ENCODE measurements around the gene C9orf78.

DNA sequence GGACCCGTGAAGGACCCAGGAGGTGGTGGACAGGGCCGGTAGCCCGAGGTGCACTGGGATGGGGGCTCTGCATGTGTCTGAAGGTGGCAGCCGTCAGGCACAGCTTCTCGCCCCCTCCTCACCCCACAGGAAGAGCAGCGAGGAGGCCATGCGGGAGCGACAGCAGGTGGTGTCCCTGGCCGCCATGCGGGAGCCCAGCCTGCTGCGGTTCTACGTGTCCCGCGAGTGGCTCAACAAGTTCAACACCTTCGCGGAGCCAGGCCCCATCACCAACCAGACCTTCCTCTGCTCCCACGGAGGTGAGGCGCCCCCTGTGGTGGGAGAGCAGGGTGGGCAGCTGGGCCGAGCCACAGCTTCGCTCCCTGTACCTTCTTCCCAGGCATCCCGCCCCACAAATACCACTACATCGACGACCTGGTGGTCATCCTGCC is 40.1 kb upstream of the C9orf78 start:
- TF ChIP-seq, protein P1, sequence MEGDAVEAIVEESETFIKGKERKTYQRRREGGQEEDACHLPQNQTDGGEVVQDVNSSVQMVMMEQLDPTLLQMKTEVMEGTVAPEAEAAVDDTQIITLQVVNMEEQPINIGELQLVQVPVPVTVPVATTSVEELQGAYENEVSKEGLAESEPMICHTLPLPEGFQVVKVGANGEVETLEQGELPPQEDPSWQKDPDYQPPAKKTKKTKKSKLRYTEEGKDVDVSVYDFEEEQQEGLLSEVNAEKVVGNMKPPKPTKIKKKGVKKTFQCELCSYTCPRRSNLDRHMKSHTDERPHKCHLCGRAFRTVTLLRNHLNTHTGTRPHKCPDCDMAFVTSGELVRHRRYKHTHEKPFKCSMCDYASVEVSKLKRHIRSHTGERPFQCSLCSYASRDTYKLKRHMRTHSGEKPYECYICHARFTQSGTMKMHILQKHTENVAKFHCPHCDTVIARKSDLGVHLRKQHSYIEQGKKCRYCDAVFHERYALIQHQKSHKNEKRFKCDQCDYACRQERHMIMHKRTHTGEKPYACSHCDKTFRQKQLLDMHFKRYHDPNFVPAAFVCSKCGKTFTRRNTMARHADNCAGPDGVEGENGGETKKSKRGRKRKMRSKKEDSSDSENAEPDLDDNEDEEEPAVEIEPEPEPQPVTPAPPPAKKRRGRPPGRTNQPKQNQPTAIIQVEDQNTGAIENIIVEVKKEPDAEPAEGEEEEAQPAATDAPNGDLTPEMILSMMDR (IDR thresholded peaks at IDR 0.05; ENCODE audit: insufficient read depth, low read depth, low read length) = no peak
- TF ChIP-seq EZH2 (IDR thresholded peaks at IDR 0.05; ENCODE audit: insufficient read depth, low read length) = no peak
